BLaER1 treated with 17β-estradiol and CSF1 and Interleukin-3, amounts not matched to agents 10 nM and 100 nM (cell line): ENCODE data around the gene GNAQ.

ENCODE experiments used
- H3K27ac ChIP-seq, 11 experiments: shearing (Covaris generic); formaldehyde crosslinking; 2 replicates each; pipeline ENCODE4 v1.8.1; 2022
- H3K27me3 ChIP-seq, 11 experiments: shearing (Covaris generic); formaldehyde crosslinking; 2 replicates each; pipeline ENCODE4 v1.8.1; 2022
- H3K36me3 ChIP-seq, 11 experiments: shearing (Covaris generic); formaldehyde crosslinking; 2 replicates each; pipeline ENCODE4 v1.8.1; 2022
- H3K4me1 ChIP-seq, 10 experiments: shearing (Covaris generic); formaldehyde crosslinking; 2 replicates each; pipeline ENCODE4 v1.8.1; 2022
- H3K4me2 ChIP-seq, 11 experiments: shearing (Covaris generic); formaldehyde crosslinking; 2 replicates each; pipeline ENCODE4 v1.8.1; 2022
- H3K4me3 ChIP-seq, 10 experiments: shearing (Covaris generic); formaldehyde crosslinking; 2 replicates each; pipeline ENCODE4 v1.8.1; 2022
- H3K9ac ChIP-seq, 11 experiments: shearing (Covaris generic); formaldehyde crosslinking; 2 replicates each; pipeline ENCODE4 v1.8.1; 2022
- H3K9me3 ChIP-seq, 11 experiments: shearing (Covaris generic); formaldehyde crosslinking; replicated peaks in 1 of 11; 2 replicates each; pipeline ENCODE4 v1.8.1; 2022
- H4K20me1 ChIP-seq, 11 experiments: shearing (Covaris generic); formaldehyde crosslinking; 2 replicates each; pipeline ENCODE4 v1.8.1; 2022
- Cebpa-rat ChIP-seq, 11 experiments: shearing (Covaris generic); IDR thresholded peaks; 2 replicates each; pipeline ENCODE4 v1.8.1; 2022

Gene GNAQ

GRCh38 chr9:77831781-77832180 lies 199.8 kb downstream of the GNAQ start:
- peaks cover 11 to 23% (median 15%) of the 10 kb centered on the region in 10 experiments for H3K4me1 ChIP-seq
- H3K9ac ChIP-seq: no peak overlapping the region
- TF ChIP-seq Cebpa-rat (IDR thresholded peaks at IDR 0.05): no peak
- no peak overlapping the region for H3K27ac ChIP-seq
- no peaks in the 10 kb centered on the region for H3K27me3 ChIP-seq
- peaks cover 0 to 99% (median 12%) of the 10 kb centered on the region in 11 experiments; a peak in 11 of 22 replicates for H4K20me1 ChIP-seq
- H3K4me3 ChIP-seq: no peak overlapping the region
- peaks cover 0 to 6% (median 0%) of the 10 kb centered on the region in 11 experiments; a peak in 1 of 22 replicates for H3K9me3 ChIP-seq
- H3K4me2 ChIP-seq: no peak overlapping the region
- peaks cover 0 to 24% (median 0%) of the 10 kb centered on the region in 11 experiments; a peak in 4 of 22 replicates for H3K36me3 ChIP-seq

DNA sequence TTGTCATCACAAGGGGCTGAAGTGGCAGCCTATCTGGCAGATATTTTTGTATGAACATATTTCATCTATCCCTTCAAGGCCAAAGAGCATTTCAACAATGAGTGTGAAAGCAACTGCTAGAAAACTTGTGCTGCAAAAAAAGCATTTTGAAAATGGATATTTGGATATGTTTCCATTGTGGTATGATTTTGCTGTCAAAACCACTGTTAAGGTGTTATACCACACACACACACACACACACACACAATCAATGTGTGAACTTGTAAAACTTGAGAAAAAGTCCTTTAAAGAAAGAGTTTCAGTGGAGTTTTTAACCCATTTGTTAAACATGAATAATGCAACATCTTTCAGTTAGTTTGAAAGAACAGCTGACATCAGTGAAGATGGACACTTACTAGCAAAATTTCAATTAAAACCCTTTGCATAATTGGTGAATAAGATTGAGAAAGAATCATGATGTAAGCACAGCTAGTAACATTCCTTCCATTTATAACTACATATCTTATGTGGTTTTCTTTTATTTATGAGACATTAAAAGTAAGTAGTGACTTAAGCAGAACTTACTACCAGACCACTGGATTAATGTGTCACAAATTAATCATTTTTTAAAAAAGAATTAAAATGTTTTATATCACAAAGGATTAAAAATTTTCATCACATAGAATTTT lies 200.9 kb downstream of the GNAQ start:
- peaks cover 21 to 32% (median 26%) of the 10 kb centered on the region in 10 experiments for H3K4me1 ChIP-seq
- H3K27ac ChIP-seq: no peak overlapping the region
- TF ChIP-seq Cebpa-rat (IDR thresholded peaks at IDR 0.05): no peak

DNA sequence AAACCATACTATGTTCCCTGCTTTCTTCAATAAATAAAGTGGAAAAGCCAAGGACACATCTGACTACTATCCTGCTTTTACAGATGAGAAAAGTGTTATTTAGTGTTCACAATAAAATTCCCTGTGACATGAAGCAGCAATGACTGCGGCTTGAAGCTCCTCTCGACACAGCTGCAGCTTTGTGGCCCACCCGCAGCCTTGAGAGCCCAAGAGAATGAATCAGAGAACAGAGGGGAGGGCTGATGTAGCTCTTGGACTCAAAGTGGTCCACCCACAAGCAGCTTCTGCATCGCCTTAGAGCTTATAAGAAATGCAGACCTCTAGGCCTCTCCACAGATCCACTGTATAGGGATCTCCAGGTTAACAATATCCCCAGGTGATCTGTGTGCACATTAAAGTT lies 202.2 kb downstream of the GNAQ start:
- H3K4me2 ChIP-seq: no peak overlapping the region

More for the DNA sequence above, 200.9 kb downstream of the GNAQ start:
- Histone ChIP-seq H3K9ac (no peak overlapping the region), H3K36me3 (peaks cover 0 to 24% (median 0%) of the 10 kb centered on the region in 11 experiments; a peak in 4 of 22 replicates), H3K4me2 (no peak overlapping the region), H3K27me3 (no peaks in the 10 kb centered on the region), H4K20me1 (peaks cover 0 to 100% (median 5%) of the 10 kb centered on the region in 11 experiments; a peak in 13 of 22 replicates), H3K9me3 (peaks cover 0 to 6% (median 0%) of the 10 kb centered on the region in 11 experiments; a peak in 1 of 22 replicates), H3K4me3 (no peak overlapping the region)

GRCh38 chr9:77827104-77827784 lies 204.4 kb downstream of the GNAQ start:
- Histone ChIP-seq H3K9me3 (no peaks in the 10 kb centered on the region), H3K4me2 (peak overlapping the region; percentile 37 to 73 (median 56)), H3K4me1 (peaks cover 26 to 36% (median 30%) of the 10 kb centered on the region in 10 experiments), H3K27me3 (no peaks in the 10 kb centered on the region), H3K27ac (peak overlapping the region in 6 of 11 experiments; percentile 3 to 50 (median 27); a peak in 8 of 22 replicates), H3K9ac (0 out of 22 replicates have a peak overlapping the region, but pooled peaks of 1 of the 11 experiments have one; percentile 5), H3K36me3 (peaks cover 0 to 43% (median 0%) of the 10 kb centered on the region in 11 experiments; a peak in 6 of 22 replicates), H4K20me1 (peaks cover 0 to 94% (median 6%) of the 10 kb centered on the region in 11 experiments; a peak in 13 of 22 replicates), H3K4me3 (no peak overlapping the region)
- TF ChIP-seq Cebpa-rat (IDR thresholded peaks at IDR 0.05): no peak

More for the DNA sequence above, 202.2 kb downstream of the GNAQ start:
- H3K4me1 ChIP-seq: peaks cover 26 to 36% (median 30%) of the 10 kb centered on the region in 10 experiments
- H3K27me3 ChIP-seq: no peaks in the 10 kb centered on the region
- no peak overlapping the region for H3K27ac ChIP-seq
- H3K9ac ChIP-seq: no peak overlapping the region
- TF ChIP-seq Cebpa-rat (IDR thresholded peaks at IDR 0.05): no peak
- peaks cover 0 to 34% (median 0%) of the 10 kb centered on the region in 11 experiments; a peak in 5 of 22 replicates for H3K36me3 ChIP-seq
- peaks cover 0 to 100% (median 6%) of the 10 kb centered on the region in 11 experiments; a peak in 13 of 22 replicates for H4K20me1 ChIP-seq
- no peak overlapping the region for H3K4me3 ChIP-seq
- peaks cover 0 to 6% (median 0%) of the 10 kb centered on the region in 11 experiments; a peak in 1 of 22 replicates for H3K9me3 ChIP-seq

DNA sequence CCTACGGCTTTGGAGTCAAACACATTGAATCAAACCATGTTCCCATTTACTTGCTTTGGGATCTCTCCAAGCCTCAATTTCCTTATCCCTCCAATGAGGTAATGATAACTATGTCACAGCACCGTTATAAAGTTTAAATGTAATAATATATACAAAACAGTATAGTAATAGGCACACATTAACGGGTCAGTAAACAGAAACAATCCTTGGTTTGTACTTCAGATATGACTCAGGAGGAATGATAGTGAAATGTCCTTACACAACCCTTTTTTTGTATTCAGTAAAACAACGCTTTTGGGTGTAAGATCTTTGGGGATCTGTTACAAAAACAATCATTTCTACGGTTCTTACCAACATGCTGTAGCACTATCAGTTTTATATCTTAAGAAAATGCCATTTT lies 205.0 kb downstream of the GNAQ start:
- peak overlapping the region in 4 of 11 experiments; percentile 3 to 50 (median 36); a peak in 4 of 22 replicates for H3K27ac ChIP-seq
- no peaks in the 10 kb centered on the region for H3K9me3 ChIP-seq
- peak overlapping the region in 10 of 11 experiments; percentile 37 to 73 (median 58); a peak in 16 of 22 replicates for H3K4me2 ChIP-seq
- peaks cover 0 to 48% (median 0%) of the 10 kb centered on the region in 11 experiments; a peak in 6 of 22 replicates for H3K36me3 ChIP-seq
- H4K20me1 ChIP-seq: peaks cover 0 to 94% (median 6%) of the 10 kb centered on the region in 11 experiments; a peak in 13 of 22 replicates
- H3K4me1 ChIP-seq: peaks cover 26 to 36% (median 30%) of the 10 kb centered on the region in 10 experiments
- H3K4me3 ChIP-seq: no peak overlapping the region
- H3K27me3 ChIP-seq: no peaks in the 10 kb centered on the region
- no peak overlapping the region for H3K9ac ChIP-seq
- no peak for TF ChIP-seq Cebpa-rat (IDR thresholded peaks at IDR 0.05)

GRCh38 chr9:77826116-77826515 lies 205.5 kb downstream of the GNAQ start:
- no peak for TF ChIP-seq Cebpa-rat (IDR thresholded peaks at IDR 0.05)
- Histone ChIP-seq H3K4me2 (peak overlapping the region in 8 of 11 experiments; percentile 37 to 73 (median 58); a peak in 10 of 22 replicates), H3K9me3 (no peaks in the 10 kb centered on the region), H3K27me3 (no peaks in the 10 kb centered on the region), H3K9ac (no peak overlapping the region), H3K36me3 (peaks cover 0 to 48% (median 0%) of the 10 kb centered on the region in 11 experiments; a peak in 6 of 22 replicates), H3K27ac (no peak overlapping the region), H3K4me1 (peaks cover 26 to 37% (median 32%) of the 10 kb centered on the region in 10 experiments), H4K20me1 (peaks cover 0 to 94% (median 6%) of the 10 kb centered on the region in 11 experiments; a peak in 13 of 22 replicates), H3K4me3 (no peak overlapping the region)

- Histone ChIP-seq H3K9me3 (no peaks in the 10 kb centered on the region), H3K36me3 (peaks cover 0 to 44% (median 0%) of the 10 kb centered on the region in 11 experiments; a peak in 6 of 22 replicates), H3K9ac (no peak overlapping the region), H3K27me3 (no peaks in the 10 kb centered on the region), H3K4me2 (peak overlapping the region in 4 of 11 experiments; percentile 48 to 68 (median 58); a peak in 7 of 22 replicates), H4K20me1 (peaks cover 0 to 93% (median 6%) of the 10 kb centered on the region in 11 experiments; a peak in 13 of 22 replicates), H3K4me3 (no peak overlapping the region), H3K27ac (no peak overlapping the region), H3K4me1 (peaks cover 28 to 44% (median 32%) of the 10 kb centered on the region in 10 experiments)
- no peak for TF ChIP-seq Cebpa-rat (IDR thresholded peaks at IDR 0.05)
Observed at GRCh38 chr9:77825361-77825760, 206.2 kb downstream of the GNAQ start.

GRCh38 chr9:77820293-77820954 lies 211.2 kb downstream of the GNAQ start:
- peaks cover 0 to 90% (median 0%) of the 10 kb centered on the region in 11 experiments; a peak in 8 of 22 replicates for H4K20me1 ChIP-seq
- TF ChIP-seq Cebpa-rat (IDR thresholded peaks at IDR 0.05): no peak
- no peaks in the 10 kb centered on the region for H3K27me3 ChIP-seq
- peaks cover 3 to 30% (median 6%) of the 10 kb centered on the region in 10 experiments; a peak in 17 of 20 replicates for H3K4me1 ChIP-seq
- peak overlapping the region in 3 of 11 experiments; percentile 32 to 46 (median 45); a peak in 6 of 22 replicates for H3K4me2 ChIP-seq
- H3K9ac ChIP-seq: no peak overlapping the region
- no peak overlapping the region for H3K4me3 ChIP-seq
- H3K36me3 ChIP-seq: peaks cover 0 to 43% (median 0%) of the 10 kb centered on the region in 11 experiments; a peak in 6 of 22 replicates
- H3K27ac ChIP-seq: peak overlapping the region in 2 of 11 experiments; percentile 6 to 14; a peak in 2 of 22 replicates
- H3K9me3 ChIP-seq: no peaks in the 10 kb centered on the region
